SHP77 treated with DMSO at 0.1 percent for 48 hours (cell line): ENCODE measurements around the gene SLC38A10.

Experiments used
- DNase-seq: peaks from one replicate; lab custom pipeline; 2025; lab: John Stamatoyannopoulos, UW

The SLC38A10 gene

DNA sequence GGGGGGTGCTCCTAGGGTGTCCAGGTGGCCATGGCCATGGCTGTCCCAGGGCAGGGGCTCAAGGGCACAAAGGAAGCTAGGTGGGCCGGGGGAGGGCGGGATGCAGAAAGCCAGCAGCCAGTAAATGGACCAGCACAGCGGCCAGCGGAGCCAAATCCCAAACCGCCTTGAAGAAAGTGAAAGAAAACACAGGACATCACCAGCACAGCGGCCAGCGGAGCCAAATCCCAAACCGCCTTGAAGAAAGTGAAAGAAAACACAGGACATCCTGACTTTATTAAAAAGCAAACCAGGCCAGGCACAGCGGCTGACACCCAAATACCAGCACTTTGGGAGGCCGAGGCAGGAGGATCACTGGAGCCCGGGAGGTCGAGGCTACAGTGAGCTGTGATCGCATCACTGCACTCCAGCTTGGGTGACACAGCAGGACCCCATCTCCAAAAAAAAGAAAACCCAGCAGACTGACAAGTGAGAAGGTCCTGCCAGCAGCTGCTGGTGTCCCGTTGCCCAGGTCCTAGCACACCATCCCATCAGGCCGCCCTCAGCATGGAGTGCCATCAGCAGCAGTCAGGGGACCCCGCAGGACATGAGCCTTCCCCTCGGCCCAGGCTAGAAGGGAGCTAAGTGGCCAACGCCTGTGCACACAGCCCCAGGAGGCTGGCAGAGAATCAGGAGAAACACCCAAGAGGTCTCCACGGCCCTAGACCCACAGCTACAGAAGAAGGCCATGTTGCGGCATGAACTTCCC, 17.0 kb downstream of the SLC38A10 start:
- no peak for DNase-seq

DNA sequence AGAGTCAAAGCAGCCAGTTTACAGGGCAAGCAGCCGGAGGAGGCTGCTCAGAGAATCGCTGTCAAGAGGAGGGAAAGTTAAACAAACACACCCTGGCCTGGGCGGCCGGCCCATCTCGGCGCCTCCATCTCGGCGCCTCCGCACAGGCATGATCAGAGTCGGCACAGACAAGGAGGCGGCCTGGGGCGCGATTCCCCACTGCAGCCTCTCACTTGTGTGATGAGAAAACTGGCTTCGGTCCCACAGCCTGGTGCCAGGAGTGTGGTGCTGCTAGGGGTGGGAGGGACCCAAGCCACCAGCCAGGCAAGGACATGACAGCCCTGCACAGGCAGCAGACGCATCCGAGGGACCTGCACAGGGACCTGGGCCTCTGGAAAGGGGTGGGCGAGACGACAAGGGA, 17.7 kb downstream of the SLC38A10 start:
- no peak for DNase-seq

DNA sequence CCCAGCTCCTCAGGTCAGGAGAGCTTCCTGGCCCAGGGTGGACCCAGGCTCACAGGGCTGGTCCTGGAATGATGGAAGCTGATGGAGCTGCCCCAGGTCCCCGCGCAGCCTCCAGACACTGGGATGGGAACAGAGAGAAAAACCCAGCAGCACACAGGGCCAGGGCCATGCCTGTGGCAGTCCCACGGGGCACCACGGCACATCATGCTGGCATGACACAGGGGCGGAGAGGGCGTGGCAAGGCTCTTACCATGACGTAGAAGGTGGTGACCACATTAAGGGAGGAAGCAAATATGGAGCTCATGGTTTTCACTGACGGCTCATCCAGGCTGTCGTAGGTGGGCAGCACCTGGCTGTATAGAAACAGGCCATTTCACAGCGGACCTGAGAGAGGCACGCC, 18.3 kb downstream of the SLC38A10 start:
- no peak for DNase-seq

DNA sequence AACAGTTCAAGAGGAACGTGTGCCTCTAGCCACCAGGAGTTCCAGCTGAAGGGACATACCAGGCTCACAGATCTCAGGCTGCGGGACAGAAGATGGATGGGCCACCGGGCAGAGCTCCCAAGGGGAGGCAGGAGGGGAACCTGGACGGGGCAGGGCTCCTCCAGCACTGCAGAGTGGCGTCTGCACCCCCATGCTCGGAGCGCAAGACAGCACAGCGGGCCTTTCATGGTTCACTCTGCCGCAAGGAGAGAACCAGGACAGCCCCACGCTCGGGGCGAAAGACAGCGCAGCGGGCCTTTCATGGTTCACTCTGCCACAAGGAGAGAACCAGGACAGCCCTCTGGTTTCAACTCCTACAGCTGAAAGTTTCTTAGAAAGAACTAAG, 20.6 kb downstream of the SLC38A10 start:
- DNase-seq = no peak

DNA sequence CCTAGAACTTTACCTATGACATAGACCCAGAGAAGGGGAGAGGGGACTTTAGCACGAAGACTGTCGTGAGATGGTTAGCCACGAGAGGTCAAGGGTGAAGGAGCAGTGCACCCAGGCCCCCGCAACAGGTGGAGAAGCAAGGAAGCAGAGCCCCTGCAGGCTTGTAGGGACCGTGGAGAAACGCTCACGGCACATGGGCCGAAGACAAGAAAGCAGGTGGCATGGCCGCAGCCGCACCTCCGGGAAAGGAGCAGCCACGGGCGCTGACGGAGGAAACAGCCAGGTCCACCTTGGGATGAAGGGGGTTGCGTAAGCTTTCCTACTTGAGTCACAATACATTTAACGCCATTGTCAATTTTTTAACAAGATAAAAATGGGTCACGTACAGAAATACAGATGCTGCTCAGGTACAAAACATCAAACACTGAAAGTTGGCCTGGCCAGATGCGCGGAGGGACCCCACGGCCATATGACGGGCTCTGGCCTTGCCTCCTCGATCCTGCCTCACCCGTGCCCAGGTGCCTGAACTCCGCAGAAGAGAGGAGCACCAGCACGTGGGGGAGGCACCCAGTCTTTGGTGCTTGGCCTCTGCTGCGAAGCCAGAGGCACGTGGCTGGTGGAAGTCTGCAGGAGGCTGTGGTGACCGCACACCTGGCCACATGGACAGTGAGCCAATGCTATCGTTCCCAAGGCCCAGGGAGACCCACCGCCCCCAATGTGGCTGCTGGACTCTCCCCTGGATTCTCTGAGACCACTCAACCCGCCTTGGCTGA, 21.2 kb downstream of the SLC38A10 start:
- no peak for DNase-seq

DNA sequence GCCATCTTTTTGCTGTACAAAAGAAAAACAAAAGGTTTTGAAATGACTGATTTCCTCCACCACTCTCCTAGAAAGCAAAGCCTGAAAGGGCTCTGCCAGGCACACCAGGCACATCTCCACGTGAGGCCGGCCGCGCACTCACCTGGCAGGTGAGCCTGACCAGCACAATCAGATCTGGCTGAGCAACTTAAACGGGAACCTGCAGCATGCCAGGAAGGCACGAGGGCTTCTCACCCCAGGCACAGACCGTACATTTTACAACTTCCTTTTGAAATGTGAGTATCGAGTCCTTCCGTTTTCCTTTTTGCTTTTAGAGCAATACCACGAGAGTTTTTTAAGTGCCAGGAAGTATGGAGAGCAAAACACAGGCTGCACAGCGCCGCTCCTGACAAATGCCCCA, 22.5 kb downstream of the SLC38A10 start:
- DNase-seq = no peak

DNA sequence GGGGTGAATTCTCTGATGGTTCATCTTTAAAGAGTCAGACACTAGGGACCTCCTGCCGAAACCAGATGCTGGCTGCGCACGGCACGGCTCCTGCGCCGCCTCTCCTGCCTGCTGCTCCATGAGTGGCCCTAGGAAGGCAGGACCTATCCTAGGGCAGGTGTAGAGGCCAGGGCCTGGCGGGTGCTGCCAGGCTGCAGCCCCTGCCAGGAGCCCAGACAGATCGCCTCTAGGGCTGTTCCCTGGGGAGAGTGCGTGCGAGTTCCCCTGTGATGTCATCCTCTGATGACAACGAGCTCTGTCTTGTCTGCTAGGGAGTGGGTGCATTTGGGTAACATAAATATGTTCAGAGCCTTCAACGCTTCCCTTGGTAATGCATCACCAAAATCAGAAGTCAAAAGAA, 23.9 kb downstream of the SLC38A10 start:
- no peak for DNase-seq

DNA sequence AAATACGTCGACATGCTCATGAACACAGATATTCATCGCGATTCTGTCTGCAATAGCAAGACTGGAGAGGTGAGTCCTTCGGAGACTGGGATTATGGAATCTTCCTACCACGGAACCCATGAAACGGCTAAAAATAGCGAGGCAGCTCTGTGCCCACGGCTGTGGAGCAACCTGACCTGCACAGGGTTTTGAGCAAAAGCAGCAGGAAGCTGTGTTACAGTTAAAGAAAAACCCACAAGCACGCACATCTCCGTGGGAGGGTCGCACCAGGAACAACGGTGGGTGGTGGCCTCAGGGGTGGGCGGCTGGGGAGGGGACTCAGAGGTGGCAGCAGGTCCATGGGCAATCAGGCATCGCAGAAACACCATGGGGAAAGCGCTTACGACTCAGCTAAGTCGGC, 24.8 kb downstream of the SLC38A10 start:
- DNase-seq = no peak

DNA sequence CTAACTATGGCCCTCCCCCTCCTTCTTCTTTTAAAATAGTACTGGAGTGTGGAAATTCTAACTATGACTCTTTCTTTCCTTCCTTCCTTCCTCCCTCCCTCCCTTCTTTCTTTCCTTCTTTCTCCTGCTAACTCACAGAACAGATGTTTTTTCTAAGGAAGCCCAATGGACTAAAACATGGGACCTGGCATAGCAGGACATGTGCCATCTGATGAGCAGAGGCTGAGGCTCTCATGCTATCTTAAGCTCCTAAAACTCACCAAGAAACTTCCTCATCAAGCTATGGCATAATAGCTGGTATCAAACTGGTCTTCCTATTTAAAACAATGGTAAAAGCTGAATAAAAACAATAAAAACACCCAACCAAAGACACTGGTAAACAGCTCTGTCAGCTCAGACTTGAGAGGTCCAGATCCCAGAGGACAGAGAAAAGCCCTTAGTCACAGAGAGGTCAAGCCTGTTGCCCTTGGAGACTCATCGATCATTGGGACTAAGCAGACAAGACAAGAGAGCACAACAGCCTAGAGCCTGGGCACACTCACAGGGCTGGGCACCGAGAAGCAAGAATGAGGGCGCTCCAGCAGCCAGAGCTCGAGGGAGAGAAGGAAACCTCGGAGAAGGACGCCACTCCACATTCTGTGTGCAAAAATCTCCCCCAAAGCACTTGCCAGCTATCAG, 27.6 kb downstream of the SLC38A10 start:
- no peak for DNase-seq

DNA sequence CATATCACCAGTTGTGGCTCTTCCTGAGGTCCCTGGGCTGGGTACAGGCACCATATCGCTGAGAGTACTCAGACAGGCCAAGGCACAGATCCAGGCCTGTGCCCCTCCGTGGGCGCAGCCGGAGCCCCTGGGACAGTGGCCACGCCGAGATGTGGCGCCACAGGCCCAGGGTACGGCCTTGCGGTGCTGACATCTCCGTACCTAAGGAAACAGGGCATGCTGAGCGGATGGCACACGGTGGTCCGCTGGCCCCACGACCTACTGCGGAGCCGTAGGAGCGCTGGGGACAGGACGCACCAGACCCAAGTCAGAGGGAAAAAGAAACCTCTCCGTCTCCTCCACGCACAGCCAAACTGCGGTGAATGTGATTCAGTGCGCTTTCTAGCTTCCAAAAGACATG, 29.5 kb downstream of the SLC38A10 start:
- DNase-seq = no peak

DNA sequence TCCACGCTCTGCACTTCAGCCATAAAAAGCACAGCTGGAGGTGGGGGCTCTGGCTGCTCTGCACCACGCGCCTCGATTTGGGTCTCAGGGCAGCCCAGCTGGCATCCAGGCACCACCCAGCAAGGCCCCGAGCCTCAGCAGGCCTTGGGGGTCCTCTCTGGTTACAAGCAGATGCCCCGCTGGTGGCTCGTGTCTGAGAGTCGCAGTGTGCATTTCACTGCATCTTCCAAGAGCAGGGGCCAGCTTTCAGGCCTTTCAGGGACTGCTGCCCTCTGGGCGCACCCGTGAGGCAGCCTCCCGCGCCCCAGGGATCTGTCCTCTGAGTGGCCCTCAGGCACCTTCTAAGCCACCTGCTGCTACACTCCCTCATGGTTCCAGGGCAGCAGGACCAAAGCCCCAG, 30.5 kb downstream of the SLC38A10 start:
- no peak for DNase-seq

DNA sequence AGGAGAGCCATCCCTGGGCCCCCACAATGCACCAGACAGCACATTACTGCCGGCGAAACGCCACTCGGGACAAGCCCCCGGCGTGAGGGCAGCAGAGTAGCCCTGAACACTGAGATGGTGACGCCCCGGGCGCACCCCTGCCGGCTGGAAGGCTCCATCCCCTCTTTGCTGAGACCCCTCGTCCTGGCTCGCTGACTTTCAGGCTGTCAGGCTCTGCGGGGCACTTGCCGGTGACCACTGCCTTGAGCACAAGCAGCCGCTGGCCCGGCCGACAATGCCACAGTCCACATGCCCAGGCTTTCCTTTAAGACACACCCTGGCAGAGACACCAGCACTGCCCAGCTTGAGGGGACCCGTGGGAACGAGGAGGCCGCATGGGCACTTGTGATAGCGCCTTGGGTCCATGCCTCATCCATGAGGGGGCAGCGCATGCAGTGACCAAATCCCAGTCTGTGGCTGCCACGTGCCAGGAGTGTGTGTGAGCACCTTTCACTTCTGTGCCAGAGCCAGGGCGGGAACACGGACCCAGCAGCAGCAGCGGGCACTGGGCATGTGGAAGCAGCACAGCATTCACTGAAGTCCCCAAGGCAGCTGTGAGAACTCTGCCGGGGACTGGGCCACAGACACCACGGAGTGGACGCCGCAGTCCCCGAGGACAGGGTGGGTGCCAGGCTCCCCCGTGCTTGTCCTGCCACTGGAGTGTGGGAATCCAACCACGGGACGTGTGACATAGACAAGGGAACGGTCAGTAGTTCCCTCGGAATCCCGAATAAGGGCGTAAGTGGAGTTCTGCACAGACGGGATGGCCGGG, 31.5 kb downstream of the SLC38A10 start:
- DNase-seq = no peak

DNA sequence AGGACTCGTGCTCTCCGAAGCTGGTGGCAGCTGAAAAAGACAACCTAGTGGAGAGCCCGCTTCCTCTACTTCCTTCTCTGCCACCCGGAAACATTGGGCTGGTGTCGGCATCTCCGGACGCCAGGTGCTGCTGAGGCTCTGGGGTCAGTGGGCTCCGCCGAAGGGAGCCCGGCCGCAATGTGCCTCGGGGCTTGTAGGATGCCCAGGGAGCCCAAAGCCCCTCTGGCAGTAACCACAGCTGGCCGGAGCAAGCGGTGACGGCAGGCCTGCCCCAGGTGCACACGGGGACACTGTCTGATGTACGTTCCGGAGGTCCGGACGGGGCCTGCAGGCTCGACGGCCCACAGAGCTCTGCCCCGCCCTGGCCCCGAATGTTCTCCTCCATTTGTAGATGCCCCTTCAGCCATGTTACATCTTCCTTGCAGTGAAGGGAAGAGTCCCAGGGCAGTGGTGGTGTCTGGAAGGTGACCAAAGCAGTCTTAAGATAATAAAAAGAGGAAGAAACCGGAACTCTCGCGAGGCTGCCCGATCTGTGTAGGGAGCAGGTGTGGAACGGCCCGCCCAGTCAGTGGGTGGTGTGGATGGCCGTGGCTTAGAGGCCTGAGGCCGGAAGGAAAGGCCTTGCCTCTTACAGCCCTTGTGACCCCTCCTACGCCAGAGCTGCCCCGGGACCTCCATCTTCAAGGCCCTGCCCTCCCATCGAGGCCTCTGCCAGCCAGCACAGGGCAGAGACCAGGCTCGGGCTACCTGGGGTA, 33.3 kb downstream of the SLC38A10 start:
- DNase-seq = no peak

DNA sequence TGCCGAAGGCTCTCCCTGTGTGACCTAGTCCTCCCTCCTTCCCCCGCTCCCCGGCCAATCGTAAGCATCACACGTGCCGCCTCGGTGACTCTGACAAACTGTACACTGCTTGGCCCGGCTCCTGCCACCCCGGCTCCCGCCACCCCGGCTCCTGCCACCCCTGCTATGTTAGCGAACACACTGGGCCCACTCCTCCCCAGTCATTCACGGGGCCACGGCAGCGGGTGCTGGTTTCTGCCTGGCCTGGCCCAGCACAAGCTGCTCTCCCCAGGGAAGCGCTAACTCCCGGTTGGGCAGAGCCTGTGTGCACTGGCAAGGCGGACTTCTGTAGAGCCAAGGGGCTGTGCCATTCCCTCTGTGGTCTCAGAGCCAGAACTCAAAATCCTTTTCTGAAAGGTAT, 34.0 kb downstream of the SLC38A10 start:
- no peak for DNase-seq

DNA sequence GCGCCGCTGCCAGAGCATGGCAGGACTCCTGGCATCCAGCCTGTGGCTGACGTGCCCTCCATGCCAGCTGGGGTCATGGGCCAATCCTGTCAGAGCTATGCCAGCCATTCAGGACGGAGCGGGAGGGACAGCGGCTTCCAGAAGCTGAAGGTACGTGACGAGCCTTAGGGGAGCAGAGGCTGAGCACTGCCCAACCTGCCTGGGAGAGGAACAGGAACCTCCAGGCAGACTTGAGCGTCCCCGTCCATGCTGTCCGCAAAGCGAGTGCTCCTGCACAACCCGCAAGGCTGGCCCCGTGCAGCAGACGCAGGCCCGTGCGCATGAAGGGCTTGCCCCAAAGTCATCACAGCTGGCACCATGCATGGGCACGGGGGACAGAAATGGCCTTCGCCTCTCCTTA, 34.5 kb downstream of the SLC38A10 start:
- DNase-seq = no peak

DNA sequence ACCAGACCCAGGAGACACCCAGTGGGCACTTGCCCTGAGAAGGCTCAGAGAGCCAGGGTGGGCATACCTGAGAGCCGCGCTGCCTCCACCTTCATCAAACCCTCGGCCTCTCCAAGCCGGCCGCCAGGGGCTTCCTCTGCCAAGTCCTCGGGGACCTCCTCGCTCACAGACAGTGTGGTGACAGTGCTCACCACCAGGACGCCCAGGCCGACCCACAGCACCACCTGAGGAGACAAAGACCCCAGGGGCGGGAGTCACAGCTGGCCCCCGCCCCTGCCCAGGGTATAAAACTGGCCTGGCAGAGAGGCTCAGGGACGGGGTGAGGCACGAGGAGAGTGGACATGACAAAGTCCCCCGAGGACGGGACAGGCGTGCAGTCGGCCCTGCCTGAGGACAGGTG, 34.9 kb downstream of the SLC38A10 start:
- no peak for DNase-seq

DNA sequence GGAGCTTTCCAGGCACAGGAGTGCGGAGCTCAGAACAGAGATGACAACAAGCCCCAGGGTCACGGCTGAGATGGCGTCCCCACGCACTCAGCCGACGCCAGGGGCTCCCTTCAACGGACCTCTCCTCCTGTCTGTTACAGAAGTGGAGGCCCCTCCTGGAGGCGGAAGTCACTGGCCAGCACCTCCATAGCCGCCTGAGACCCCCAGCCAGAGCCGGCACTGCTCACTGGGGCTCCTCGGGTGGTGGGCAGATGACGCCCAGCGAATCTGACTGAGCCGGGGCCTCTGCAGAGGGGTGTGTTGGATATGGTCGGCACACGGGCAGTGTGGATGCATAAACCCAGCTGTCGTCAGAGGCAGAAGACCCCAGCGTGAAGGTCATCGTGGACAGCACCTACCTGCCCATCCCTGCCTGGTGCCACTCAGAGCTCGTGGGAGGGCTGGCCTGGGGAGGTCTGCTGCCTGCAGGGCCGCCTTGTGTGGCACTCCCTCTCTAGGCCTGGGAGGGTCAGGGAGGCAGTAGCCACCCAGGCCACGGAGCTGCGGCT, 36.0 kb downstream of the SLC38A10 start:
- DNase-seq = no peak

DNA sequence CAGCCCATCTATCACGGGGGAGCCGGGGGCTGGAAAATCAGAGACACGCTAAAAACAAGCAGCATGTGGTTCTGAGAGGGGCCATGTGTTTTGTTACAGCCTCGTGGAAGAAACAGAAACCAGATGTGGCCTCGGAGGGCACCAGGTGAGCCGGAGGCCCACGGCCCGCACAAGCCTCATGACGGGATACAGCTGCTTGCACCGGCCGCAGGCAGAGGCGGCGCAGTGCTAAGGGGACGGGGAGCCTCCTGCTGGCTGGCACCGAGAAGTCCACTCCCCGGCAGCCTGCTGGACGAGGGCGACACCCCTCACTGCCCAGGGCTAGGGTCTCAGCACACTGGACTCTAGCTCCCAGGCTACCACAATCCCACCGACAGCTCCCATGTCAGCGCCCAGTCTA, 36.8 kb downstream of the SLC38A10 start:
- DNase-seq = no peak

DNA sequence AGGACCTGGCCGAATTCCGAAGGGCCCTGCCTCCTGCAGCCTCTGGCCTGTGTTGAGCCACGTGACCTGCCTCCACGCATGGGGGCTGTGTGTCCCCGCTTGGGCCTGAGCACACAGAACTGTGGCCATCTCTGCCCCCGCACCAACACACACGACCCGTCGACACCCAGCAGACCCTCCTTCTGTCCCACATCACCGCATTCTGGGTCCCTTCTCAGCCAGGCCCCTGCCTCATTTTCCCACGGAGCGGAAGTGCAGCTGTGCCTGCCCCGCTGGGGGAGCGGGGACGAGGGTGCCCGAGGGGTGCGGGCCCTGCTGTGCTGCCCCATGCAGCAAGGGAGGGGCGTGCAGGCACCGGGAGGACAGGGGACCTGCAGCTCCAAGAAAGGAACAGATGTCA, 37.6 kb downstream of the SLC38A10 start:
- no peak for DNase-seq

DNA sequence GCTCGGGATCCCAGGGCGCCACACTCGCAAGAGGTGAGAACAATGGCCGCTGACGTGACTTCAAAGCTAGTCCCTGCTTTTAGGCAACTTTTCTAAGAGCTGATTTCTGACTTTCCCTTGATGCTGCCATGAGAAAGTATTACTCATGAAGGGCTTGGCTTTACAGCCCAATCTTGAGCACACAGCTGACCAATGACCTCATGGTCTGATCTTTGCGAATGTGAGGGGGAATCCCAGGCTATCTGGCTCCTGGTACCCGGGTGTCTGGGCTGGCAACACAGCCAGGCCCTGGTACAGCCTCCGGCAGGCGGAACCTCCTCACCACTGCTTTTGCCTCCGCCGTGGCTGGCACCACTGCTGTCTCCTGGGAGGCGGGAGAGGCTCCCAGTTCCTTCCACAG, 38.5 kb downstream of the SLC38A10 start:
- no peak for DNase-seq
